ENCODE measurements around the gene PLOD3. TPM values are rescaled to one million over a fixed set of nuclear protein-coding genes. Genes with fewer than 3 reads are reported as not detected.
A peak's percentile ranks its signal among the peaks of the same experiment; 100 is the strongest.

PLOD3 gene
- total RNA-seq, 1 experiment from 2014 or later, result 68.2 TPM

DNA sequence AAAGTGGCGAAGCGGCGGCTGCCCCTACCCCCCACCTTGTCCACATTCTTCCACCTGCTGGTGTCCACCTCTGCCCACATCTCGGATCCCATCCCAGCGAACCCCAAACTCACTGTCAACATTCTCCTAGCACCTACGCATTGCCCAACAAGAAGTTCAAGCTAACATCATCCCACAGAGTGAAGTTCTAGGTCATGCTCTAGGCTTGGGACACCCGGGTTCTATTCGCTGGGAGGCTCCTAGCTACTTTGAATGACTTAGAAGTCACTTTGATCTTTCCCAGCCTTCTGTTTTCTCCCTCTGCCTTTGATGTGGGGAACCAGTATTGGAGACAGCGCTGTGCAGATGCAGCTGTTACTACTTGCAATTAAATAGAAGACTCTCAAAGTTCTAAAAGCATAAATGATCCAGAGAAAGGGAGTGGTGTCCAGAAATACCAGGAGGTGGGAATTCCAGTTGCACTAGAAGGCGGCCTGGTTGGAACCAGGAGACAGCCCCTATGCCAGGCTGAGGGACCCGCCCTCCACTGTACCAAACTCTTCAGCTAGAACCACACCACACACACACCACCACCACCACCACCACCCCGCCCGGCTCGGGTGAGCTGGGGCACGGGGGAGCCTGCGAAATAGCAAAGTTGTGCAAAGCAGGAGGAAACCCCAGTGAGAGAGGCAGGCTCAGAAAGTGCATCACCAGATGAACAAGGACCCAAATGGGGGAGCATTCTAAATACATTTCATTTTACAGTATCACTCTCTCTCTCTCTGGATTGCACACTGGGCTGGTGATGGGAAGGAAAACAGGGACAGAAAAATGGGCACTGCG, 46.6 kb downstream of the PLOD3 start:
- DNase-seq (ENCODE audit: low read depth), result no peak
- in situ Hi-C loops (cut with HindIII; ENCODE audit: low pct_unique_long_range_greater_than_20kb, low sequenced_read_pairs), result no loop called here

DNA sequence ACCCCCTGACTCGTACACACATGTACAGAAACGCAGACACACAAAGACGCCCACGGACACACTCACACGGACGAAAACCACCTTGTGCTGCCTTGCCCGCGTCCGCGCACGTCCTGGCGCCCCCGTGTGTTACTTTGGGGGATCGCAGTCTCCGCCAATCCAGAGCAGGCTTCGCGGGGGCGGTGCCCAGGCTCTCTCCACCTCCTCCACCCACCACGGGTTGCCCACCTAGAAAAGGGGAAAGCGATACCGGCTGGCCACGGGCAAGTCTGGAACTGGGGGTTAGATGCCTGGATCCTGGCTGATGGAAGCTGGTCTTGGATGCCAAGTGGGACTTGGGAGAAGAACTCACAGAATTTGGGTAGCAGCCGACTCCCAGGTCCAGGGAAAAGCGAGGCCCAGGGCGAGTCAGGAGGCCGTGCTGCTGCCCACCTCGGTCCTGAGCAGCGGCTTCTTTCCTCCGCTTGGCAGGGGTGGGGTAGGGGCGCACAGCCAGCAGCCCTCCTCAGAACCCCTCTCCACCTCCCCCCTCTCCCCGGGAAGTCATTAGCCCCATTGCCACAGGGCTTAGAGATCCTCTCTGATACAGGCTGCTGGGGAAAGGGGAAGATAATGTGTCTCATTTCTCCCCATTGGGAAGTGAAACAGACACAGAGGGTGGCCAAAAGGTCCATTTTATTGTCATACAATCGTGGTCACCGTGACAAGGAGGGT, 47.4 kb downstream of the PLOD3 start:
- in situ Hi-C loops (cut with HindIII; ENCODE audit: low pct_unique_long_range_greater_than_20kb, low sequenced_read_pairs), result no loop called here
- peak; percentile 45 for DNase-seq (ENCODE audit: low read depth)

DNA sequence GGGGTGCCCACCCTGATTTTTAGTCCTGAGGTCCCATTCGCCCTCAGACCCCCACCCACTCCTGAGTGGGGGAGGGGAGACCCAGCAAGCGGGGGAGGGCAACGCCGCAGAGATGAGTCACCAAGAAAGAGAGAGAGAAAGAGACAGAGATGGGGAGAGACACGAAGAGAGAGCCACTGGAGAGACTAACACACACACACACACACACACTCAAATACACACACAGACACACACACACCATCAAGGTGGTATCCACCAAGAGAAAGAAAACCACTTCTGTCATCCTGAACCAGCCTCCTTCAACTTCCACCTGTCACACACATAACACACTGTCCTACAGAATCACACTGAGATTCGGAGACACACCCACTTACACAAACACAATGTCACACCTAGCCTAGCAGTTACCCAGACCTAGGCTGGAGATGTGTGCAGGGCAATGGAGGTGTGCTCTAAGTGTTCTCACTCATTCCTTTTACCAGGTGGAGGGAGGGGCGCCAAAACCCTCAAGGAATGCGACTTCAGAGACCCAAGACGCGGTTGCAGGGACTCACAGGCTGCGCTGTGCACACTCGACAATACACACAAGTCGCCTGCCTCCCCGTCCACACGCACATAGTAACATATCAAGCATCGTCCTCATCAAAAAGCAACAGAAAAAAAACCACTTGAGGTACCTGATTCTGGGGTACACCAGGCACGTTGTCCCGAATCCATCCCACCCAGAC, 48.1 kb downstream of the PLOD3 start:
- in situ Hi-C loops (cut with HindIII; ENCODE audit: low pct_unique_long_range_greater_than_20kb, low sequenced_read_pairs), result no loop called here
- DNase-seq (ENCODE audit: low read depth), result no peak

DNA sequence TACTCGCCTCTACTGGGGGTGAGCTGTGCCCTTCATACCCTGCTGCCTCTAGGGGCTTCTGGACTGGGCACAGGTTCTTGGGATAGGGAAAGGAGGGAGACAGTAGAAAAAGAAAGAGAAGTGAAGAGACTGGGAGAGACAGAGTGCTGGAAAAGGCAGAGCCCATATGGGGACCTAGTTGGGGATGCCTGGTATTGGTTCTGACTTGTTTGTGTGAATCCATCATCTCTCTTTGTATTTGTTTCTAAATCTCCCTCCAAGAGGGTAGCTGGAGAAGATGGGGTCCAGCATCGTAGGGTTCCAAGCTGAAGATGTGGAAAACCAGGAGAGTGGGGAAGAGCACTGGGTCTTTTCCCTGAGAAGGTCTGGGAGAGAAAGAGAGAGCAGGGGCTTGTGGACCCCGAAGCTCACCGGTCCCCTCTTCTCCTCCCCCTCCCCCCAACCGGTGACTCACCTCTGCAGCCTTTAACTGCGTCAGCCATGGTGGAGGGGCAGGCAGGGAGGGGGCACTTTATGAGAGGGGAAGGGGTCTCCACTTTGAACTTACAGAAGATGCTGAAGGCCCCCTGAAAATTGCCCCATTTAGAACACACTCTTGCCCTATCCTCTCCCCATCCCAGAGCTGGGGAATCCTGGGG, 48.9 kb downstream of the PLOD3 start:
- no peak for DNase-seq (ENCODE audit: low read depth)
- in situ Hi-C loops (cut with HindIII; ENCODE audit: low pct_unique_long_range_greater_than_20kb, low sequenced_read_pairs), result no loop called here

DNA sequence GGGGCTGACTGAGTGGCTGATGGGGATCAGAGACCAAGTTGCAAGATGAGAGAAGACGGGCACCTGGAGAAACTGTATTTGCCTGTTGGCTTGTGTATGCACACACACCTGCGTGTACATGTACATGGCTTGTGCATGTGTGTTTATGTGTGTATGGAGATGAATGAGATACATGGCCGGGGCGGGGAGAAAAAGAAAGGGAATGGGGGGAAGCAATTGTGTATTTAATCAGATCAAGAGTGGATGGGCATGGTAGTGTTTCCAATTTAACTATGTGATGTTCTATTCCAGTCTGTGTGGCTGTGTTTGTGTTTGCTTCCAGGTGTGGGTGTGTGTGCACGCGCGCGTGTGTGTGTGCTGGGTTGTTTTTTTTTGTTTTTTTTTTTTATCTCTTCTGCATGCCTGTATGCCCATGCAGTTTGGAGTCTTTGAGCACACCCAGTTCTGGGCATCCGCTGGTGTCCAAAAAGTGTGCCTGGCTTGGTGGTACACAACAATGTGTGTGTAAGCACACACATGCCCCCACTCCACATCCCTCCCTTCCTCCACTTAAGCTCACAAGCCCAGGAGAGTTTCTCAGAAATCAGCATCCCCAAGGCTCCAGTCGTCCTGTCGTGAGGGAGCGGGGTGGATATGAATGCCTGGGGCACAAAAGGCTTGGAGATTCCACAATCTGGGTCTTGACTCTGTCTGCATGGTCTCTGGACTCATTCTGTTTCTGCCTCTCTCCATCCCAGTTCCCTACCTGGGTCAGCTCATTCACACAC, 49.6 kb downstream of the PLOD3 start:
- DNase-seq (ENCODE audit: low read depth), result no peak
- in situ Hi-C loops (cut with HindIII; ENCODE audit: low pct_unique_long_range_greater_than_20kb, low sequenced_read_pairs), result no loop called here

DNA sequence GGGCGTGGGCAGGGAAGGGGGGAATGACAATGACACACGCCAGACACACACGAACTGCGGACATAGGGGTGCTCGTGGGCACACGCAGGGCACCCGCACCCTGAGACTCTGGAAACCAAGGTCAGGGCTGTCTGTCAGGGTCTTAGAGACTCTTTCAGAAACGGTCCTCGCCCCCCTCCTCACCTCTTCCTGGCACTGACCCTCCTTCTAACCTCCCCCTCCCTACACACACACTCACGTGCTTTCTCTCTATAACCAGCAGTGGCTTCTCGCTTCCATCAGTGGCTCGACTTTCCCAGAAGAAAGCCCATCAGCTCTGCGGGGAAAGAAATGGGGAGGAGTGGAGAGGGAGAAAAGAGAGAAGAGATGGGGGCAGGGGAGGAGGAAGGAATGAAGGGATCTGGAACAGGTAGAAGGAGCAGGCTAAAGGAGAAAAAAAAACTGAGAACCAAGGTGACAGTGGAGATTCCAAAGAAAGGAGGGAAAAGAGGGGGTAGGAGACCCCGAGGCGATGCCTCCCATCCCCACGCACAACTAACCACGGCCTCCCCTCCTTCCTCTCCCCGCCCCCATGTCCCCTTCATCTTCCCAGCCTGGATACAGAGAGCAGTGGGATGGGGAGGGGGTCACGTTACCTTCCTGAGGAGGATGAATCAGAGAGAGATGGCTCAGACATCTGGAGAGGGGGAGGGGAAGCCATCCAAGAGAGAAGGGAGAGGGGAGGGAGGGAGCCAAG, 50.3 kb downstream of the PLOD3 start:
- DNase-seq (ENCODE audit: low read depth), result no peak
- in situ Hi-C loops (cut with HindIII; ENCODE audit: low pct_unique_long_range_greater_than_20kb, low sequenced_read_pairs), result no loop called here

DNA sequence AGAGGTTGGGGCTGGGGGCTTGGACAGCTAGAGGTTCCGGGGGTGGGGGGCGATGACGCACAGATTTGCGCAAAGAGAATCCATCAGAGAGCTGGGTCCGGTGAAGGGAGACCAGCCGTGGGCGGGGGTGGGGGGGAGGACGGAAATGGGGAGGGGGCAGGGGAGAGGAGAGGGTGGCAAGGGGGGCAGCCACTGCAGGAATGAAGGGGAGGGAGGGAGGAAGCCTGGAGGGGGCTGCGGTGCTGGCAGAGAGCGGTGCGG, 50.8 kb downstream of the PLOD3 start:
- in situ Hi-C loops (cut with HindIII; ENCODE audit: low pct_unique_long_range_greater_than_20kb, low sequenced_read_pairs), result no loop called here
- DNase-seq (ENCODE audit: low read depth), result no peak

DNA sequence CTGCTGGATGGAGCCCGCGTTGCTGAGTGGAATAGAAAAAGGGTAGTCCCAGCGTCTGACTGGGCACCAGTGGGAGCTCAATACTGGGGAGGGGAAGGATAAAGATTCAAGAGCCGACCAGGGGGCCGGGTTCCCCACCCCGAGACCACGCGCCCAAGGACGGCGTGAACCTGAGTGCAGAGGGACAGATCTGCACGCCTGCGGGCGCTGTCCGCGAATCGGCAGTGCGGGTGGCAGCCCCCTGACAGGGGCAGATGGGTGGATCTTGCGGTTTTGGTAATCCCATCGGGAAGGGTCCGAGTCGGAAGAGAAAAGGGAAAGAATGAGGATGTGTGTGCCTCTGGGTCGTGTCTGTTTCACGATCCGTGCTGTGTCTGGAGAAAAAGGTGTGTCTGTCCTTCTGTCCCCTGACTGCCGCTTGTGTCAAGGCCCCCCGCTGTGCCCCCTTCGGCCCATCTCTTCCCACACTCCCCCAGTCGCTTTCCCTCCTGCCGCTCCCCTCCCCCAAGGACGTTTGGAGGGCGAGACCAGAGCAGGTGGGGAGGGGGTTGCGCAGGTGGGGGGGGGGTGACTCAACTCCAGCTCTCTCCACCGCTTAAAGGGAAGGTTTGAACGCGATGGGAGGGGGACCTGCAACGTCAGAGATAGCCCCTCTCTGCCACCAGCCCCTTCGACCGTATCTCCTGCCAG, 51.3 kb downstream of the PLOD3 start:
- DNase-seq (ENCODE audit: low read depth), result no peak
- in situ Hi-C loops (cut with HindIII; ENCODE audit: low pct_unique_long_range_greater_than_20kb, low sequenced_read_pairs), result no loop called here

DNA sequence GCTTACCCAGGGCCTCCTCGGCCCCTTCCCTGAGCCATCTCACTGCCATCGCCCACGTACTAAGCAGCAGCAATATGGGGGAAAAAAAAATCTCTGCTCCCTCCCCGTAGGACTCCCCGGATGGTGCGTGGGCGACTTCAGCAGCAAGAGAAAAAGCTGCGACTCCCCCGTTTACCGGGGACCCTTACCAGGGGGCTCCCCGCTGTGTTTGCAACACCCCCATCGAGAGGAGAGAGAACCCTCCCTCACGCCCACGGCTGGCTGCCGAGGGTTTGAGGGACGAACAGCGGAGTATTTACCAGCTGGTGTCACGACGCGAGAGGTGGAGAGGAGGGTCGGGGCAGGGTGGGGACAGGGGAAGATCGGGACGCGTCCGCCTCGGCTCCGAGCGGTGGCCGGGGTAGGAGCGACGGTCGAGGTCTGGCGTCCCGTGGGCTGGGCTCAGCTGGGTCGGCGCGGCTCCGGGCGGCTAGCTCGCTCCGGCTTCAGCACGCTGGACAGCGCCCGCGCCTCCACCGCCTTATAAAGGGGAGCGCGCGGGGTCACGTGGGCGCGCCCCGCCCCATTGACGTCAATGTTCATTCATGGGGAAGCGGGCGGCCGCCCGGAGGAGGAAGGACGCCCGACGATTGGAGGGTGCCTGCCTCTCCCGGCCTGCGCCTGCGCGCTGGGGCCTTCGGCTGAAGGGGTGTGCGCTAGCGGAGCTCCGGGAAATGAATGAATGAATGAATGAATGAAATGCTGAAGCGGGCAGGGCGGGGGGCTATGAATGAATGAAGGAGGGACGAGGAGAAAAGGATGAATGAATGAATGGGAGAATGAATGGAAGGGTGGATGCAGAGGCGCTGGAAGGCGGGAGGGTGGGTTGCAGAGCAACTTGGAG, 52.1 kb downstream of the PLOD3 start, which contains the start of gene VGF:
Gene VGF (minus strand): TSS at position 495 of the 883 bp plus-strand sequence. CDS start 726 bp downstream, outside the sequence.
- DNase-seq (ENCODE audit: low read depth), result peak; percentile 97
- in situ Hi-C loops (cut with HindIII; ENCODE audit: low pct_unique_long_range_greater_than_20kb, low sequenced_read_pairs), result no loop called here

DNA sequence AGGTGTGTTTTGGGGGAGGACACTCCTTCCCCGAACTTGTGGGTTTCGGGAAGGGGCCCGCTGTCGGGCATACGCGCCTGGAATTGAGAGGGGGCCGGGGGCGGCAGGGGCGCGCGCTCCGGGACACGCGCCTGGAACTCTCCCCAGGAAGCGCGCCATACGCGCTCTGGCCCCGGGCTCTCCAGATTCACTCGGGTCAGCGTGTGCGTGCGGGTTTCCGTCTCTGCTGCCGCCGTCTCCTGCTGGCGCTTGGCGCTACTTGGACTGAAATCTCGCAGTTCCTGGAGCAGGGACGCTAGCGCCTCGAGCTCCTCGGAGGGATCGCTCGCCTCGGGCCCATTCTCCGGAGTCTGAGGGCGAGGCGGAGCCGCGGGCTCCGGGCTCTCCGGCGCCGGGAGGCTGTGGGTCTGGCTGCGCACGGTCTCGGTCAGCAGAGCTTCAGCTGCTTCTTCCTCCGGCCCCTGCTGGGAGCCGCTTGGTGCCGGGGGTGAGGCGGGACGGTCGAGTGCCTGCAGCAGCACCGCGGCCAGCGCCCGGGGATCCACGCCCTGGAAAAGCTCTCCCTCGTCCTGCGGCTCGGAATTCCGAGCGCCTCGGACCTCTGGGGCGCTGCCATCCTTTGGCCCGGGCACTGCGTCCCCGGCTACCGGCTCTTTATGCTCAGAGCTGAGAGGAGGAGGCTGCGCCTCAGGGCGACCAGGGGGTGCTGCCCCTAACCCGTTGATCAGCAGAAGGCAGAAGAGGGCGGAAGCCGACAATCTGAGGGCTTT, 53.1 kb downstream of the PLOD3 start:
- peak; percentile 69 for DNase-seq (ENCODE audit: low read depth)
- in situ Hi-C loops (cut with HindIII; ENCODE audit: low pct_unique_long_range_greater_than_20kb, low sequenced_read_pairs), result no loop called here

DNA sequence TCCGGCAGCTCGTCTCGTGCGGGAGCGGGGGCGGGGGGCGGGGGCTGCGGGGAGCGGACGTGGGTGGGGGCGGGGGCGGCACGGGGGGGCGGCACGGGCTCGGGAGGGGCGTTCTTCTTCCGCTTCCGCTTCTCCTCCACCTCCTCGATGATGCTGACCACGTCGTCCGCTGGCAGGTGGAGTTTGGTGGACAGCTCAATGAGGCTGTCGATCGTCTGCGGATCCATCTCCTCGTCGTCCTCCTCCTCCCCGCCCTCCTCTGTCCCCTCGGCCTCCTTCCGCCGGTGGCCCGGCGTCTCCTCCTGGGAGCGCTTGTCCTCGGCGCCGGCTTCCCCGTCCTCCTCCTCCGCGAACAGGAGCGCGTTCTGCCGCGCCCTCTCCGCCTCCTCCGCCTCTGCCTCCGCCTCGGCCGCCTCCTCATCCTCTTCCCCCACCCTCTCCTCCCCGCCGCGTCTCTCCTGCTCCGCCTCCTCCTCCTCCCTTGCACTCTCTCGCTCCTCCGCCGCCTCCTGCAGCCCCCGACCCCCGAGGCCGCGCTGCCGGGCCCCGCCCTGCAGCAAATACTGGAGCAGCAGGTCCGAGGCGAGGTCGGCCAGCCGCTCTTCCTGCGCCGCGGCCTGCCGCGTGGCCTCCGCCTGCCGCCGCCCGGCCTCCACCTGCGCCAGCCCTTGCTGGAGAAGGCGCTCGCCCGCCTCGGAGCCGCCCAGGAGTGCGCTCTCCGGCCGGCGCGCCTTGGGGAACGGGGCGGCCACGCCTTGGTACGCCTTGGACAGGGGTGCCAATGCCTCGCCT, 53.9 kb downstream of the PLOD3 start:
- peak; percentile 79 for DNase-seq (ENCODE audit: low read depth)

DNA sequence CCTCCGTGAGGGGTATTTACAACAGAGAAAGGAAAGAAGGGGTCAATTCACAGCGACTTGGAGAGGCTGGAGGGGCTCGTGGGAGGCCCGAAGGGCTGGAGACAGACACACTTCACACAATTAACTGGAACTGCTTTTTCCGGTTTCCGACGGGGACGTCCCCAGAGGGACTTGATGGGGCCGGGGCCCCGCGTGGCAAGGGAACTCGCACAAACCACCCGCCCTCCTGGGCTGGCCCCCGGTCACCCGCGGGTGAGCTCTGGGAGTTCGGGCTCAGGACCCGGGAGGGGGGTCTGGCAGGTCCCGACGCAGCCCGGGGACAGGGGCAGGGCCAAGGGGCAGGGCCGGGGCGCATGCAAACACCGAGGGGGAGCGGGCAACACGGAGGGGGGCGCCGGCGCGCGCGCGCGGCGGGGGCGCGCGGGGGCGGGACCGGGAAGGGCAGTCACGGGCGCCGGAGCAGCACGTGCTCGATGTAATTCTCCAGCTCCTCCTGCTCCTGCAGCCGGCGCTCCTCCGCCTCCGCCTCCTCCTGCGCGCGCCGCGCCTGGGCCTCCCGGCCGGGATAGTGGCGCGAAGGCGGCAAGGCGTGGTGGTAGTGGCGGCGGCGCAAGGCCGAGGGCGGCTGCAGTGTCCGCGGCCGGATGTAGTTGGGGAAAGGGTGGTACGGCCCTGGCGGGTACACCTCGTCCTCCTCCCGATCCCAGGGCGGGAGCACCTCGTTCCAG, 54.7 kb downstream of the PLOD3 start:
- in situ Hi-C loops (cut with HindIII; ENCODE audit: low pct_unique_long_range_greater_than_20kb, low sequenced_read_pairs), result no loop called here
- DNase-seq (ENCODE audit: low read depth), result peak; percentile 72

More for the DNA sequence above, 53.9 kb downstream of the PLOD3 start:
- in situ Hi-C loops (cut with HindIII; ENCODE audit: low pct_unique_long_range_greater_than_20kb, low sequenced_read_pairs), result no loop called here

DNA sequence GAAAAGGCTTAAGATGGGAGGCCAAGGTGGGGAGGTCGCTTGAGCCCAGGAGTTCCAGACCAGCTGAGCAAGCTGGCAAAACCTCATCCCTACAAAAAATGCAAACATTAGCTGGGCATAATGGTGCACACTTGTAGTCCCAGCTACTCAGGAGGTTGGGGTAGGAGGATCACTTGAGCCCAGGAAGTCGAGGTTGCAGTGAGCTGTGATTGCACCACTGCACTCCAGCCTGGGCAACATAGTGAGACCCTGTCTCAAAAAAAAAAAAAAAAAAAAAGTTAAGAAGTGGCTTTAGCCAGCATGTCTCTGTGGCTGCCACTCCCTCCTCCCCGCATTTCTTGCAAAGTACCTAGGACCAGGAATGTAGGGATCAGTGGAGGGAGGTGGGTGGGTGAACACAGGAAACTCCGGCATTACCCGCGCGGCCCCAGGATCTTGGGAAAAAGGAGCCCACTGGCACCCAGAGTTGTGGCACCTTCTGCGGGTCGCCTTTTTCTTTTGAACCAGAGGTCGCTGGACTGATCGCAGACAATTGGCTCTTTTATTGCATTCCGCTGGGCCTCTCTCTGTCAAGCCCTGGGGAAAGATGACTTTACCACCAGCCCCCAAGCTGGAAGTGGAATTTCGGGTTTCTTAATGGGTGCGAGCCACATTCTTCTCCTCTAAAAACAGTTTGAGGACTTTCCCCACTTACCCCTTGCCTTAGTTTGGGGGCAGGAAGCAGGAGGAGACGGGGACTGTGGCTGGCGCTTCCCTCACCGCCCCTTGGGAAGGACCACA, 55.5 kb downstream of the PLOD3 start:
- DNase-seq (ENCODE audit: low read depth), result no peak
- in situ Hi-C loops (cut with HindIII; ENCODE audit: low pct_unique_long_range_greater_than_20kb, low sequenced_read_pairs), result no loop called here
